ENCODE measurements around the gene GRIK3.

GRIK3 gene

GRCh38 chr1:36843027-36843426 is 191.3 kb downstream of the GRIK3 start:
- H3K4me3 ChIP-seq (ENCODE audit: low read length, poor library complexity, severe bottlenecking): no peak overlapping the region
- H4K20me1 ChIP-seq (ENCODE audit: insufficient read depth, low read length, poor library complexity, severe bottlenecking): no peaks in the 10 kb centered on the region
- no peaks in the 10 kb centered on the region for H3K36me3 ChIP-seq (ENCODE audit: insufficient read depth, low read length)
- no peaks in the 10 kb centered on the region for H3K9me2 ChIP-seq (replicated peaks; ENCODE audit: low read depth, low read length)
- H3K27me3 ChIP-seq (ENCODE audit: insufficient read depth, low read length, poor library complexity, severe bottlenecking): no peaks in the 10 kb centered on the region
- no peak overlapping the region for H3K9ac ChIP-seq (ENCODE audit: low read depth, low read length, poor library complexity, severe bottlenecking)
- no peaks in the 10 kb centered on the region for H3K4me1 ChIP-seq (ENCODE audit: insufficient read depth, low read length, poor library complexity, severe bottlenecking)
- H2AFZ ChIP-seq (ENCODE audit: low read length): no peak overlapping the region
- TF ChIP-seq EZH2phosphoT487 (IDR thresholded peaks at IDR 0.05; ENCODE audit: borderline replicate concordance): no peak
- TF ChIP-seq, protein P1, sequence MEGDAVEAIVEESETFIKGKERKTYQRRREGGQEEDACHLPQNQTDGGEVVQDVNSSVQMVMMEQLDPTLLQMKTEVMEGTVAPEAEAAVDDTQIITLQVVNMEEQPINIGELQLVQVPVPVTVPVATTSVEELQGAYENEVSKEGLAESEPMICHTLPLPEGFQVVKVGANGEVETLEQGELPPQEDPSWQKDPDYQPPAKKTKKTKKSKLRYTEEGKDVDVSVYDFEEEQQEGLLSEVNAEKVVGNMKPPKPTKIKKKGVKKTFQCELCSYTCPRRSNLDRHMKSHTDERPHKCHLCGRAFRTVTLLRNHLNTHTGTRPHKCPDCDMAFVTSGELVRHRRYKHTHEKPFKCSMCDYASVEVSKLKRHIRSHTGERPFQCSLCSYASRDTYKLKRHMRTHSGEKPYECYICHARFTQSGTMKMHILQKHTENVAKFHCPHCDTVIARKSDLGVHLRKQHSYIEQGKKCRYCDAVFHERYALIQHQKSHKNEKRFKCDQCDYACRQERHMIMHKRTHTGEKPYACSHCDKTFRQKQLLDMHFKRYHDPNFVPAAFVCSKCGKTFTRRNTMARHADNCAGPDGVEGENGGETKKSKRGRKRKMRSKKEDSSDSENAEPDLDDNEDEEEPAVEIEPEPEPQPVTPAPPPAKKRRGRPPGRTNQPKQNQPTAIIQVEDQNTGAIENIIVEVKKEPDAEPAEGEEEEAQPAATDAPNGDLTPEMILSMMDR (conservative IDR thresholded peaks at IDR 0.05; ENCODE audit: low read length): no peak
- no peaks in the 10 kb centered on the region for H3F3A ChIP-seq (ENCODE audit: low read depth)
- no peaks in the 10 kb centered on the region for H3K9me3 ChIP-seq (ENCODE audit: insufficient read depth, low read depth, low read length)
- no peak overlapping the region for H3K4me2 ChIP-seq (ENCODE audit: low read depth, low read length, poor library complexity, severe bottlenecking)
- H3K79me2 ChIP-seq (ENCODE audit: insufficient read depth, low read length): no peaks in the 10 kb centered on the region

DNA sequence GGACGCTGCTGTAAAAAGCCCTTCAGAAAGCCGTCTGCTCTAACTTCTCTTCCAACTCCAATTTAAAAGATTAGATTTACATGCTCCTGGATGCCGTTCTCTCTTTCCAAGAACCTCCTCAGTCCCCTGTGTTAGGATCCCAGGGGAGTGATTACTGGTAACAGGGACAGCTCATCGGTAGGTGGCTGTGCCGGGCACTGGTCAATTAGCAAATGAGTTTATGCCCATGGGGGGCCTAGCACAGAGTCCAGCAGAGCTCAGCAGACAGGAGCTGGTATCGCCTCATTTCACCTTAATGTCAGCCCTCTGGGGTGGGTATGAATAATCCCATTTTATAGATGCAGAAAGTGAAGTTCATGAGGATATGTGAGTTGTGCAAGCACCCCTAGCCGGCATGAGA is 191.9 kb downstream of the GRIK3 start:
- no peak for TF ChIP-seq EZH2phosphoT487 (IDR thresholded peaks at IDR 0.05; ENCODE audit: borderline replicate concordance)
- TF ChIP-seq, protein P1 (conservative IDR thresholded peaks at IDR 0.05; ENCODE audit: low read length): no peak
- Histone ChIP-seq H3K4me1 (ENCODE audit: insufficient read depth, low read length, poor library complexity, severe bottlenecking) (no peaks in the 10 kb centered on the region), H3K27me3 (ENCODE audit: insufficient read depth, low read length, poor library complexity, severe bottlenecking) (no peaks in the 10 kb centered on the region), H4K20me1 (ENCODE audit: insufficient read depth, low read length, poor library complexity, severe bottlenecking) (no peaks in the 10 kb centered on the region), H3K4me2 (ENCODE audit: low read depth, low read length, poor library complexity, severe bottlenecking) (no peak overlapping the region), H3K9me2 (replicated peaks; ENCODE audit: low read depth, low read length) (no peaks in the 10 kb centered on the region), H3K4me3 (ENCODE audit: low read length, poor library complexity, severe bottlenecking) (no peak overlapping the region), H2AFZ (ENCODE audit: low read length) (no peak overlapping the region), H3K36me3 (ENCODE audit: insufficient read depth, low read length) (no peaks in the 10 kb centered on the region), H3F3A (ENCODE audit: low read depth) (no peaks in the 10 kb centered on the region), H3K9ac (ENCODE audit: low read depth, low read length, poor library complexity, severe bottlenecking) (no peak overlapping the region), H3K79me2 (ENCODE audit: insufficient read depth, low read length) (no peaks in the 10 kb centered on the region), H3K9me3 (ENCODE audit: insufficient read depth, low read depth, low read length) (no peaks in the 10 kb centered on the region)

- Histone ChIP-seq H3K79me2 (ENCODE audit: insufficient read depth, low read length) (no peaks in the 10 kb centered on the region), H3K36me3 (ENCODE audit: insufficient read depth, low read length) (no peaks in the 10 kb centered on the region), H3K9me2 (replicated peaks; ENCODE audit: low read depth, low read length) (no peaks in the 10 kb centered on the region), H4K20me1 (ENCODE audit: insufficient read depth, low read length, poor library complexity, severe bottlenecking) (no peaks in the 10 kb centered on the region), H3K9me3 (ENCODE audit: insufficient read depth, low read depth, low read length) (no peaks in the 10 kb centered on the region), H3F3A (ENCODE audit: low read depth) (no peaks in the 10 kb centered on the region), H2AFZ (ENCODE audit: low read length) (no peak overlapping the region), H3K9ac (ENCODE audit: low read depth, low read length, poor library complexity, severe bottlenecking) (no peak overlapping the region), H3K4me2 (ENCODE audit: low read depth, low read length, poor library complexity, severe bottlenecking) (no peak overlapping the region), H3K4me1 (ENCODE audit: insufficient read depth, low read length, poor library complexity, severe bottlenecking) (no peaks in the 10 kb centered on the region), H3K27me3 (ENCODE audit: insufficient read depth, low read length, poor library complexity, severe bottlenecking) (no peaks in the 10 kb centered on the region), H3K4me3 (ENCODE audit: low read length, poor library complexity, severe bottlenecking) (no peak overlapping the region)
- TF ChIP-seq, protein P1 (conservative IDR thresholded peaks at IDR 0.05; ENCODE audit: low read length): no peak
- TF ChIP-seq EZH2phosphoT487 (IDR thresholded peaks at IDR 0.05; ENCODE audit: borderline replicate concordance): no peak
Observed at GRCh38 chr1:36839485-36839884, 194.8 kb downstream of the GRIK3 start.

Measured in Loucy (cell line).